HG03108 (cell line): ENCODE measurements around the gene TRIM37.
"Not testable (repeated sequence)": the region's sequence is repeated elsewhere in the genome, so short reads cannot be mapped to it uniquely, and the experiment has no call there.

Experiments used
- ATAC-seq: cut with Tn5 transposase; IDR thresholded peaks from one replicate; pipeline ENCODE4 v1.9.1; 2021; ENCODE audit warnings: moderate library complexity; ENCODE audit not compliant: unreplicated experiment

The TRIM37 gene

GRCh38 chr17:59115474-59115873 is 8.8 kb upstream of the TRIM37 start:
- no peak for ATAC-seq

DNA sequence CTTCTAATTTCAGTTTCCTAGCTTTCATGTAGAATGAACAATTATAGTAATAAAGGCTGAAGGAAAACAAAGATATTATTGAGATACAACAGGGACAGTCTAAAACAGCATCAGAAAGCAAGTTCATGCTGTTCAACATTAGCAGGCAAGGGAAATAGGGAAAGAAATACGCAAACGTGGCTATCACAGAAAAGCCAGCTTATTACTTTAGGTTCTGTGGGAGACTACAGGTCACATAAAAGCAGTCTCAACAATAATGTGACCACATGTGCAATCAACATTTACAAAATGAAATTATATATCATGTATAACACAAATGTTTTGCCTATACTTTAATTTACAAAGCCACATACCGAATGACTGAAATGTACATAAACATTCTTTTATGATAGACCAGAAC is 4.9 kb upstream of the TRIM37 start:
- ATAC-seq = no peak

DNA sequence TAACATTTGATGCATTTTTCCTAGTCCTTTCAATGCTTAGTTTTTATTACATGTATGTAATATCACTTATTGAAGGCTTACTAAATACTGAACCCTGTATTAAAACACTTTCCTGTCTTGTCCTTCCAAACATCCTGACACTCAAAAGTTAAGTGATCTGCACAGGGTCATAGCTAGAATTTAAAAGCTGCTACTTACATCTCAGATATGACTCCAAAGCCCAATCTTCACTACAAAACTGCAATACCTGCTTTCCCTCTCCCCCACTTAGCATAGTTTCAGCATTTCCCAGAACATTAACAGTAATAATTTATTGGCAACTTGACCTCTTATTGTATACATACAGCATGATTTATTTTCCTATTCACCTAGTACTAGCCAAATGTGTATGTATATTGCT is 4.3 kb upstream of the TRIM37 start:
- no peak for ATAC-seq

GRCh38 chr17:59108400-59109102 is 1.9 kb upstream of the TRIM37 start:
- no peak for ATAC-seq

DNA sequence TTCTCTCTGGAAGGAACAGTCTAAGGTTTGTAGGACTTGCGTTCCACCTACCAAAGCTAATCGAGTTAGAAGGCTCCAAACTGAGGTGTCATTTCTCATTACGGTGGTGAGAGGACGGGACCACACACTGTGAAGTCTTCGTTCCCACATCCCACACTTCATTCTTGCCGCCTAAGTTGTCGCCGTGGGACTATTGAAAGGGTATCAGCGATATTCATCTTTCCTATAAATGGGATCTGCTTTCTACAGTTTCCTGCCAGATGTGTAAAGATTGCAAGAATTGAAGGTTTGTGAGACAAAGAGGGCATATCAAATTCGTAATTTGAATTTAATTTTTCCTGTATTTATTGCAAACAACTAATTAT is 608 bp upstream of the TRIM37 start:
- ATAC-seq = no peak

DNA sequence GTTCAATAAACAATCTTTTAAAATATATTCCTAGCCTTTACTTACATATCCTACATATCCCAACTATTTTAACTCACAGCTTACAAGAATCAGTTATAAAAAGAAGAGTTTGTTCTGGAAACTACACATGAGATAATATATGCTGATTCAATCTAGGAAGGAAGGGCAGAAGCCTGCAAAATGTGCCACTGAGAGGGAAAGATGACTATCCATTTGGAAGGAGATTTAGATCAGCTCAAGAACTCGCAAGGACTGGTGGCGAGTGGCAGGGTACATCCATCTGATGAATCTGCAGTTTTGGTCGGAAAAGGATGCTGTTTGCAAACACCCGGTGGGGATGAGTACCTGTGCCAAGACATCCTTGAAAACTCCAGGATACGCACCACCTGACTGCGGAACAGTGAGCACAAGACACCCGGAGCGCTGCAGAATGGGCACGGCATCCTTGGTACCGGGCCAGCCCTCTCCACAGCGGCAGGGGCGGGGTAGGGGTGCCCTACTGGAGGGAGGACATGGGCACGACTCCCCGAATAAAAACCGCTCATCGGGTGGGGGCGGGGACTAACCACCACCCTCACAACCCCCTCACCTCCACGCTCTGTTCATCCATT is 723 bp downstream of the TRIM37 start:
- ATAC-seq = peak; percentile 11

- no peak for ATAC-seq
Measured at GRCh38 chr17:59101178-59101577, 5.5 kb downstream of the TRIM37 start.

DNA sequence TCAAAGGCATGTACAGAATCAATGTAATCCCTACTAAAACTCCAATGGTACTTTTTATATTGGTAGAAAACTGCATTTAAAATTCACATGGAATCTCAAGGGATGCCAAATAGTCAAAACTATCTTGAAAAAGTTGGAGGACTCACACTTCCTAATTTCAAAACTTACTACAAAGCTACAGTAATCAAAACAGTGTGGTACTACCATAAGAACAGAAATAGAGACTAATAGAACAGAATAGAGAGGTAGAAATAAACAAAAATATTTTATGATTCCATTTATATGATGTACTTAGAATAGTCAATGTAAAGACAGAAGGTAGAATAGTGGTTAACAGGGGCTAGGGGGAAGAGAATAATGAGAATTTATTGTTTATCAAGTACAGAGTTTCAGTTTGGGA is 8.8 kb downstream of the TRIM37 start:
- ATAC-seq = no peak

- no peak for ATAC-seq
Measured at GRCh38 chr17:59094861-59095530, 11.7 kb downstream of the TRIM37 start.

- ATAC-seq = no peak
Measured at GRCh38 chr17:59093702-59094231, 12.9 kb downstream of the TRIM37 start.

GRCh38 chr17:59093145-59093701 is 13.5 kb downstream of the TRIM37 start:
- ATAC-seq = no peak

DNA sequence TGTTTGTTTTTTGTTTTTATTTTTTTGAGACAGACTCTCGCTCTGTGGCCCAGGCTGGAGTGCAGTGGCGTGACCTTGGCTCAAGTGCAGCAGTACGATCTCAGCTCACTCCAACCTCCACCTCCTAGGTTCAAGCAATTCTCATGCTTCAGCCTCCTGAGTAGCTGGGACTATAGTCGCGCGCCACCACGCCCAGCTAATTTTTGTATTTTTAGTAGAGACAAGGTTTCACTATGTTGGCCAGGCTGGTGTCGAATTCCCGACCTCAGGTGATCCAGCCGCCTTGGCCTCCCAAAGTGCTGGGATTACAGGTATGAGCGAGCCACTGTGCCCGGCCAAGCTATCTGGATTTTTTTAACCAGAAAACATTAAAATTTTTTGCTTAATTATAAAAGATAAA is 16.1 kb downstream of the TRIM37 start:
- not testable (repeated sequence) for ATAC-seq

DNA sequence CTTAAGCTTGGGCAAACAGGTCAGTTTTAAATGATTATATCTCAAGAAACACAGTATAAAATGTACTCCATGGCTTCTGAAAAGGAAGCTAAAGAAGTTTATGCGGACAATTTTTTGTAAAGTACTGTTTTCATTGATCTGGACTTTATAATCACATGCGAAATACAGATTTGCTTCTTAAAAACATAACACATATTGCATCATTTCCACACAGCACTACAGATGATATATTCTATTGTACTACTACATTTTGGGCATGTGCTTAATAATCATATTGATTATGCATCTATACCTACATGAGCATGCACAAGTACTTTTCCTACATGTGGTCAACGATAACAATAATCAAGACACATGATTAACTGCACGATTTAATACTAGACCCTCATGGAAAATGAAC is 22.5 kb downstream of the TRIM37 start:
- no peak for ATAC-seq

DNA sequence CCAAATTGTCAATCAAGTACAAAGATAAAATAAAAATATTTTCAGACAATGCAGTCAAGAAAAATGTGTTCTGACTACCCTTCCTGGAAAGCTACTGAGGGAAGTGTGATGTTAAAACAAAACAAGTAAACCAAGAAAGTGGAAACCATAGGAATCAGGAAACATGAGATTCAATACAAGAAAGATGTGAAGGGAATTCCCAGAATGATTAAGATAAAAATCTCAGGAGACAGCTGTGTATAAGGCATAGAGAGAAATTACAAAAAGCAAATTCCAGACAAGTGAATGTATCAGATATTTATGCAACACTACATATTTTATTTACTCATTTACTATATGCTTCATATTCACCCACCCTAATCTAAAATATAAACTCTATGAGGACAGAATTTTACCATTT is 32.2 kb downstream of the TRIM37 start:
- no peak for ATAC-seq

GRCh38 chr17:59073972-59074371 is 32.7 kb downstream of the TRIM37 start:
- ATAC-seq = no peak

DNA sequence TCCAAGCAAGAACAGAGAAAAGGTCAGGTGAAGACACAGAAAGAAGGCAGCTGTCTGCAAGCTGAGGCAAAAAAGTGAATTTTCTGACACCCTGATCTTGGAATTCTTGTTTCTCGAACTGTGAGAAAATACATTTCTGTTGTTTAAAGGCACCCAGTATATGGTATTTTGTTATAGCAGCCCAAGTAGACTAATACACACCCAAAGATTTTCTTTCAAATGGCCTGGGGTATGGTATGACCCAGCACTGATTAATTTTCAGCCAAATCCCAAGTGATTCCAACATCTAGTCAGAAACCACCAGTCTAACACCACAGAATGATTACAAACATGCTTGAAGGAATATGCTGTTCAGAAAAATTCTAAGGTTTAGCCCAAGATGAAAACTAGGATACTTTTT is 36.8 kb downstream of the TRIM37 start:
- no peak for ATAC-seq

- no peak for ATAC-seq
Measured at GRCh38 chr17:59067756-59068155, 38.9 kb downstream of the TRIM37 start.

GRCh38 chr17:59067340-59067739 is 39.3 kb downstream of the TRIM37 start:
- ATAC-seq = no peak

- no peak for ATAC-seq
Measured at GRCh38 chr17:59062509-59062908, 44.2 kb downstream of the TRIM37 start.

DNA sequence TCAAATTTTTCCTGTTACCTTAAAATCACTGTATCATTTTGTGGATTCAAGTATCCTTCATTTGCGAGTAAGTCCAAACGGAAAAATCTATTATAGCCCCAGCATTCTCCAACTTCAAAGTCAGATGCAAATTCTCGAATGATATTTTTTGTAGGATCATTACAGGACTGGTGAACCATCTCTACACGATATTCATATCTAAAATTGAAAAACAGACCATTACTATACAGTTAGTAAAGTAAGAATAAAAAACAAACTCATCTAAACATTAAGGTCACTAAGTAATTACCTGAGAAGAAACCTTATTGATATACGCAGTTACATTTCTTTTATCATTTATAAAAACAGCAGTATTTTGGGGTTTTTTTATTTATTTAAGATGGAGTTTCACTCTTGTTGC is 49.8 kb downstream of the TRIM37 start:
- no peak for ATAC-seq

GRCh38 chr17:59049798-59050197 is 56.9 kb downstream of the TRIM37 start:
- no peak for ATAC-seq

- ATAC-seq = no peak
Measured at GRCh38 chr17:59047616-59048015, 59.1 kb downstream of the TRIM37 start.
